Measurements from ENCODE around the gene STX16.

DNA sequence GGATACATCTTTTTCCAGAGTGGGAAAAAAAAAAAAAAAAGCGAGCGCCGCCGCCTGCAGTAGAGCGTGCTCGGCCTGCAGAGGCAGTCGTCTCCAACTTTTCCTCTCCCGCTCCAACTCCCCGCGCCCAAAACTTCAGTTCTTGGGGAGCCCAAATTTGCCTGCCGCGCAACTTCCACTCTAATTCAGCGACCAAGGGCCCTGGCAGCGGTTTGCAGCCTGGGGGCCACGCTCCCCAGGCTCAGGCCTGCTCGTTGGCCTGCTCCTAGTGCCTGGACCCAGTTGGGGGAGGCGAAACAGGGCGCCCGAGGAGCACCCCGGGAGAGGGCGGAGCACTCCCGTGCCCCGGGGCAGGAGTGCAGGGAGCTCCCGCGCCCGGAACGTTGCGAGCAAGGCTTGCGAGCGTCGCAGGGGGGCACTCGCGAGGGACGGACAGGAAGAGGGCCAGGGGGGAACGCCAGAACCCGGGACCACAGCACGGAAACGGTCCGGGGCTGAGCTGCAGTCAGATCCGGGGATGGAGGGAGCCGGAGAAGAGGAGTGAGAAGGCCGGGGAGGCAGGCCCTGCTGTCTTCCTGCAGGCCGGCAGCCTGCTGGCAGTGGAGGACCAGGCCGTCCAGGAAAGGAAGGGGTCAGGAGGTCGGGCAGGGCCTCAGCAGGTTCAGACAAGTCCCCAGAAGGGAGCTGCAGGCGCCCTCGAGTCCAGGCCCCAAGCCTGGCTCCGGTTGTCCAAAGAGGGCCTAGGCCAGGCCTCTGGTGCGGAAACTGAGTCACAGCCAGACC lies at the start of gene STX16:
- peak; percentile 90 for TF ChIP-seq TCF12 (IDR thresholded peaks at IDR 0.05; ENCODE audit: low read depth)
- TF ChIP-seq, protein P1, sequence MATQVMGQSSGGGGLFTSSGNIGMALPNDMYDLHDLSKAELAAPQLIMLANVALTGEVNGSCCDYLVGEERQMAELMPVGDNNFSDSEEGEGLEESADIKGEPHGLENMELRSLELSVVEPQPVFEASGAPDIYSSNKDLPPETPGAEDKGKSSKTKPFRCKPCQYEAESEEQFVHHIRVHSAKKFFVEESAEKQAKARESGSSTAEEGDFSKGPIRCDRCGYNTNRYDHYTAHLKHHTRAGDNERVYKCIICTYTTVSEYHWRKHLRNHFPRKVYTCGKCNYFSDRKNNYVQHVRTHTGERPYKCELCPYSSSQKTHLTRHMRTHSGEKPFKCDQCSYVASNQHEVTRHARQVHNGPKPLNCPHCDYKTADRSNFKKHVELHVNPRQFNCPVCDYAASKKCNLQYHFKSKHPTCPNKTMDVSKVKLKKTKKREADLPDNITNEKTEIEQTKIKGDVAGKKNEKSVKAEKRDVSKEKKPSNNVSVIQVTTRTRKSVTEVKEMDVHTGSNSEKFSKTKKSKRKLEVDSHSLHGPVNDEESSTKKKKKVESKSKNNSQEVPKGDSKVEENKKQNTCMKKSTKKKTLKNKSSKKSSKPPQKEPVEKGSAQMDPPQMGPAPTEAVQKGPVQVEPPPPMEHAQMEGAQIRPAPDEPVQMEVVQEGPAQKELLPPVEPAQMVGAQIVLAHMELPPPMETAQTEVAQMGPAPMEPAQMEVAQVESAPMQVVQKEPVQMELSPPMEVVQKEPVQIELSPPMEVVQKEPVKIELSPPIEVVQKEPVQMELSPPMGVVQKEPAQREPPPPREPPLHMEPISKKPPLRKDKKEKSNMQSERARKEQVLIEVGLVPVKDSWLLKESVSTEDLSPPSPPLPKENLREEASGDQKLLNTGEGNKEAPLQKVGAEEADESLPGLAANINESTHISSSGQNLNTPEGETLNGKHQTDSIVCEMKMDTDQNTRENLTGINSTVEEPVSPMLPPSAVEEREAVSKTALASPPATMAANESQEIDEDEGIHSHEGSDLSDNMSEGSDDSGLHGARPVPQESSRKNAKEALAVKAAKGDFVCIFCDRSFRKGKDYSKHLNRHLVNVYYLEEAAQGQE (IDR thresholded peaks at IDR 0.05; ENCODE audit: low read depth), result 0 out of 2 replicates have a peak, but pooled peaks have one; percentile 16
- TF ChIP-seq CEBPB (IDR thresholded peaks at IDR 0.05), result no peak; the same call in 1 of the 2 replicates
- TF ChIP-seq, protein P2, sequence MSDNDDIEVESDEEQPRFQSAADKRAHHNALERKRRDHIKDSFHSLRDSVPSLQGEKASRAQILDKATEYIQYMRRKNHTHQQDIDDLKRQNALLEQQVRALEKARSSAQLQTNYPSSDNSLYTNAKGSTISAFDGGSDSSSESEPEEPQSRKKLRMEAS (IDR thresholded peaks at IDR 0.05), result peak; percentile 92
- peak; percentile 44; the same call in 1 of the 2 replicates for TF ChIP-seq EP300 (IDR thresholded peaks at IDR 0.05; ENCODE audit: borderline replicate concordance)
- peak; percentile 78 for TF ChIP-seq YY1 (IDR thresholded peaks at IDR 0.05; ENCODE audit: low read depth)
- TF ChIP-seq, protein P3, sequence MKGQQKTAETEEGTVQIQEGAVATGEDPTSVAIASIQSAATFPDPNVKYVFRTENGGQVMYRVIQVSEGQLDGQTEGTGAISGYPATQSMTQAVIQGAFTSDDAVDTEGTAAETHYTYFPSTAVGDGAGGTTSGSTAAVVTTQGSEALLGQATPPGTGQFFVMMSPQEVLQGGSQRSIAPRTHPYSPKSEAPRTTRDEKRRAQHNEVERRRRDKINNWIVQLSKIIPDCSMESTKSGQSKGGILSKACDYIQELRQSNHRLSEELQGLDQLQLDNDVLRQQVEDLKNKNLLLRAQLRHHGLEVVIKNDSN (IDR thresholded peaks at IDR 0.05), result peak; percentile 81
- TF ChIP-seq FOXM1 (IDR thresholded peaks at IDR 0.05; ENCODE audit: borderline replicate concordance, low read depth), result no peak
- peak; percentile 34; the same call in 1 of the 2 replicates for TF ChIP-seq RAD21 (IDR thresholded peaks at IDR 0.05; ENCODE audit: low read depth)
- peak; percentile 51; the same call in 1 of the 2 replicates for TF ChIP-seq ZBTB7A (IDR thresholded peaks at IDR 0.05; ENCODE audit: low read depth)
